Activated CD4-positive, alpha-beta memory T cell treated with anti-CD3 and anti-CD28 coated beads, Interleukin-2, amount 10 ng/mL, durations not matched to agents 7 days and 5 days (primary cell): ENCODE measurements around the gene CD101. TPM values are rescaled to one million over a fixed set of nuclear protein-coding genes. Genes with fewer than 3 reads are reported as not detected.

ENCODE experiments used
- CTCF ChIA-PET: fragments of 350-600 bp; sonication (Branson Sonifier 250); formaldehyde crosslinking; loops from one replicate; lab custom pipeline; 2021; ENCODE audit warnings: antibody characterized with exemption, inconsistent platforms; lab: Charles Lee
- POLR2A ChIA-PET: fragments of 350-600 bp; sonication (Branson Sonifier 250); formaldehyde crosslinking; loops from one replicate; lab custom pipeline; 2021; ENCODE audit warnings: antibody characterized with exemption; lab: Charles Lee
- DNase-seq: peaks from one replicate; pipeline ENCODE4 v3.0.0-alpha.2; 2020
- H3K27ac Mint-ChIP-seq: one replicate; pipeline ENCODE4 v1.8.0; 2021; ENCODE audit warnings: mild to moderate bottlenecking, mixed read lengths
- H3K27me3 Mint-ChIP-seq: one replicate; pipeline ENCODE4 v1.8.0; 2021; ENCODE audit warnings: mixed read lengths
- H3K36me3 Mint-ChIP-seq: one replicate; pipeline ENCODE4 v1.8.0; 2021; ENCODE audit warnings: low read depth, mixed read lengths
- H3K4me1 Mint-ChIP-seq: one replicate; pipeline ENCODE4 v1.8.0; 2021; ENCODE audit warnings: mixed read lengths
- H3K4me3 Mint-ChIP-seq: one replicate; pipeline ENCODE4 v1.8.0; 2021; ENCODE audit warnings: mild to moderate bottlenecking, mixed read lengths
- H3K9me3 Mint-ChIP-seq: one replicate; pipeline ENCODE4 v1.8.0; 2021; ENCODE audit warnings: mixed read lengths
- total RNA-seq, 2 experiments: library from RNA; stranded (reverse); gene quantifications; one replicate each; pipeline ENCODE4 v1.2.3, GENCODE V29; 2021

The CD101 gene
- total RNA-seq, 2 experiments from 2014 or later, result 2.9 to 3.6 TPM

GRCh38 chr1:117047271-117047670 is 45.7 kb downstream of the CD101 start:
- H3K4me1 Mint-ChIP-seq, result peaks cover 28% of the 10 kb centered on the region
- H3K4me3 Mint-ChIP-seq, result no peak overlapping the region
- no peak for DNase-seq
- H3K36me3 Mint-ChIP-seq, result peaks cover 15% of the 10 kb centered on the region
- ChIA-PET POLR2A (interaction anchor here (1.9 kb wide), 1 partner anchor 13 kb away, joined by 5 read pairs; the partner anchor contains the start of gene TTF2), CTCF (interaction anchor here (1.0 to 1.5 kb wide), 2 partner anchors 322 to 324 kb away, joined by 4 to 6 read pairs; no protein-coding TSS in a partner anchor)
- no peaks in the 10 kb centered on the region for H3K27me3 Mint-ChIP-seq
- no peak overlapping the region for H3K27ac Mint-ChIP-seq
- H3K9me3 Mint-ChIP-seq, result no peaks in the 10 kb centered on the region

DNA sequence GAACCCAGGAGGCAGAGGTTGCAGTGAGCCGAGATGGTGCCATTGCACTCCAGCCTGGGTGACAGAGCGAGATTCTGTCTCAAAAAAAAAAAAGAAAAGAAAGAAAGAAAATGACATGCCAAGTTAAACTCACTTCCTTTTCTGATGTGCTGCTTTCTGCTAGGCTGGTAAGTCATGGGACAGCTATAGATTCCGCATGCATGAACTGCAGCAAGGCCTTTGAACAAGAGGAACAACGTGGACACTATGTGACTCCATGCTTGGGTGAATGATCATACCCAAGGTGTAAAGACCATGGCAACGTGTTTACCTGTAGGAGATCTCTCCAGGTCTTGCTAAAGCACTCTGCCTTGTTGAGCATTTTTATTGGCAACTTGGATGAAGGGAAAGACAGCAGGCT is 48.3 kb downstream of the CD101 start:
- ChIA-PET CTCF (no interaction called here), POLR2A (interaction anchor here (0.9 to 3.4 kb wide), 2 partner anchors 312 to 546 kb away, joined by 3 to 23 read pairs; no protein-coding TSS in a partner anchor)
- H3K27ac Mint-ChIP-seq, result no peak overlapping the region
- no peak overlapping the region for H3K4me3 Mint-ChIP-seq
- H3K27me3 Mint-ChIP-seq, result no peaks in the 10 kb centered on the region
- no peak for DNase-seq
- no peaks in the 10 kb centered on the region for H3K9me3 Mint-ChIP-seq
- H3K4me1 Mint-ChIP-seq, result peaks cover 37% of the 10 kb centered on the region
- peaks cover 10% of the 10 kb centered on the region for H3K36me3 Mint-ChIP-seq

DNA sequence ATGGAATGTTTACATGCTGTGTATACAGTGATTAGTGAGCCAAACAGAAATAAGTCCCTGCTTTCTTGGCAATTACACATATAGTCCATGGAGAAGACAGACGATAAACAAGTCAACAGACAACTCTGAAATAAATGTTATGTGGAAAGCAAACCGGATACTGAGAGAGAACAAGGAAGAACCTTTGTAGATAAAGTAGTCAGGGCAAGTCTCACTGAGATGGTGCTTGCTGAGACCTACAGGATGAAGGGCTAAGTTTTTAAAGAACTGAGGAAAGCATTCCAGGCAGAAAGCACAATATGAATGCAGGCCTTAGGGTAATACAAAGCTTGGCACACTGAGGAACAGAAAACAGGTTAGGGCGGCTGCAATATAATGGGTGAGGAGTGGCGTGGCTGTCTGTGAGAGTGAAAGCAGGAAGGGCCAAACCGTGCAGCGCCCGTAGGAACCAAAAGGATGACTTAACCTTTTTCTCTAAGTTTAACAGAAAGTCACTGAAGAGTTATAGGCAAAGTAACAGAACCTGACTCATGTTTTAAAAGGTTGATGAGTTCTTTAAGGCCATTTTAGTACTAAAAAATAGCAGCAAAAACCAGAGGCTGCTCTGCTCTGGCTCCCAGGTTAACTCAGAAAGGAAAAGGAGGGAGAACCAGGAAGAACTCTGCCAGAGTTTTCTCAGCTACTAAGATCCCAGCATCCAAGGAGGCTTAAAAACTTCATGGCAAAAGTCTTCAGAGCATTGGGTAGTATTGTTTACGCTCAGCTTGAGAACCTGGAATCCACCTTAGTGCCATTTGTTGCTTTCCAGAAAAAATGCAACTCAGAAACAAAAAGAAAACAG is 49.9 kb downstream of the CD101 start:
- Mint-ChIP-seq H3K4me3 (peak overlapping the region; percentile 71), H3K36me3 (peaks cover 10% of the 10 kb centered on the region), H3K27ac (peak overlapping the region; percentile 80), H3K4me1 (peaks cover 46% of the 10 kb centered on the region), H3K9me3 (no peaks in the 10 kb centered on the region), H3K27me3 (no peaks in the 10 kb centered on the region)
- ChIA-PET CTCF (interaction anchor here (0.9 to 4.5 kb wide), 9 partner anchors 9 to 477 kb away, joined by 3 to 29 read pairs (median 4); partner anchors contain the start of gene TTF2), POLR2A (interaction anchor here (0.8 to 3.4 kb wide), 10 partner anchors 9 to 329 kb away, joined by 3 to 23 read pairs (median 4); partner anchors contain the start of genes CD101, CD2 and TTF2)
- DNase-seq, result peak; percentile 58

- H3K9me3 Mint-ChIP-seq, result no peaks in the 10 kb centered on the region
- ChIA-PET CTCF (interaction anchor here (0.9 to 4.5 kb wide), 5 partner anchors 119 to 316 kb away, joined by 3 to 29 read pairs (median 3); no protein-coding TSS in a partner anchor), POLR2A (interaction anchor here (0.9 to 1.5 kb wide), 3 partner anchors 45 to 329 kb away, joined by 3 read pairs; no protein-coding TSS in a partner anchor)
- no peak overlapping the region for H3K4me3 Mint-ChIP-seq
- H3K4me1 Mint-ChIP-seq, result peaks cover 57% of the 10 kb centered on the region
- peaks cover 2% of the 10 kb centered on the region for H3K36me3 Mint-ChIP-seq
- H3K27me3 Mint-ChIP-seq, result no peaks in the 10 kb centered on the region
- no peak for DNase-seq
- H3K27ac Mint-ChIP-seq, result no peak overlapping the region
These were observed 52.5 kb downstream of the CD101 start for GRCh38 chr1:117054068-117054467.

GRCh38 chr1:117058810-117059209 is 57.2 kb downstream of the CD101 start:
- H3K9me3 Mint-ChIP-seq, result no peaks in the 10 kb centered on the region
- H3K36me3 Mint-ChIP-seq, result peaks cover 25% of the 10 kb centered on the region
- no peak overlapping the region for H3K27ac Mint-ChIP-seq
- no peak for DNase-seq
- H3K4me3 Mint-ChIP-seq, result no peak overlapping the region
- H3K27me3 Mint-ChIP-seq, result no peaks in the 10 kb centered on the region
- POLR2A ChIA-PET, result interaction anchor here (1.1 to 5.9 kb wide), 16 partner anchors 11 to 640 kb away, joined by 3 to 98 read pairs (median 16); partner anchors contain the start of genes CD2 and IGSF3
- H3K4me1 Mint-ChIP-seq, result peaks cover 58% of the 10 kb centered on the region
- CTCF ChIA-PET, result interaction anchor here (1.2 to 3.5 kb wide), 3 partner anchors 289 to 333 kb away, joined by 4 to 38 read pairs (median 9); no protein-coding TSS in a partner anchor

DNA sequence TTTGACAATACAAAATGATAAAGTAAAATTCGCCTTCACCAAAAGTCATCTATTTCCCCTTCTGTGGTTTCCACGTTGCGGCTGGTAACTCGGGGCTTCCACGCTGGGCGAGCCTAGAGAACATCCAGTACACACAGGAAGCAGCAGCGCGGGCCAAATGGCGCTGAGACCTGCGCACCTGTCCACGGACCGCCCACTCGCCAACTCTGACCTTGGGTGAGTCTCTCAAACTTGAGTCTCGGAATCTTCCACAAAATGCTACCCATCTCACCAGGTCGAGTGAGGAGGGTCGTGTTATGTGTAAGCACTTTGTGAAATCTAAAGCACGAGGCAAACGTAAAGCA is 57.7 kb downstream of the CD101 start:
- H3K36me3 Mint-ChIP-seq, result peaks cover 28% of the 10 kb centered on the region
- H3K4me1 Mint-ChIP-seq, result peaks cover 60% of the 10 kb centered on the region
- ChIA-PET CTCF (interaction anchor here (0.8 to 3.5 kb wide), 15 partner anchors 9 to 573 kb away, joined by 3 to 38 read pairs (median 5); partner anchors contain the start of genes CD2 and MAN1A2), POLR2A (interaction anchor here (1.0 to 5.9 kb wide), 36 partner anchors 8 to 870 kb away, joined by 3 to 98 read pairs (median 9); partner anchors contain the start of genes CD2, GDAP2, IGSF3 and TENT5C)
- DNase-seq, result peak; percentile 81
- no peaks in the 10 kb centered on the region for H3K27me3 Mint-ChIP-seq
- no peak overlapping the region for H3K27ac Mint-ChIP-seq
- H3K9me3 Mint-ChIP-seq, result no peaks in the 10 kb centered on the region
- H3K4me3 Mint-ChIP-seq, result no peak overlapping the region

GRCh38 chr1:117059678-117060440 is 58.3 kb downstream of the CD101 start, which contains the start of gene TTF2:
Gene TTF2 (plus strand): TSS chr1:117060326. CDS start chr1:117060347, 21 bp downstream.
- no peaks in the 10 kb centered on the region for H3K9me3 Mint-ChIP-seq
- peak; percentile 98 for DNase-seq
- no peak within 1 kb of the TSS for H3K27ac Mint-ChIP-seq
- H3K36me3 Mint-ChIP-seq, result peaks cover 29% of the 10 kb centered on the region
- POLR2A ChIA-PET, result interaction anchor here (0.7 to 5.9 kb wide), 65 partner anchors 8 to 870 kb away, joined by 3 to 98 read pairs (median 6); partner anchors contain the start of genes CD101, CD2, CD58 and GDAP2
- no peak within 1 kb of the TSS for H3K4me3 Mint-ChIP-seq
- no peaks in the 10 kb centered on the region for H3K27me3 Mint-ChIP-seq
- CTCF ChIA-PET, result interaction anchor here (0.5 to 3.5 kb wide), 23 partner anchors 8 to 574 kb away, joined by 3 to 38 read pairs (median 4); partner anchors contain the start of genes CD2 and MAN1A2
- H3K4me1 Mint-ChIP-seq, result peaks cover 61% of the 10 kb centered on the region

DNA sequence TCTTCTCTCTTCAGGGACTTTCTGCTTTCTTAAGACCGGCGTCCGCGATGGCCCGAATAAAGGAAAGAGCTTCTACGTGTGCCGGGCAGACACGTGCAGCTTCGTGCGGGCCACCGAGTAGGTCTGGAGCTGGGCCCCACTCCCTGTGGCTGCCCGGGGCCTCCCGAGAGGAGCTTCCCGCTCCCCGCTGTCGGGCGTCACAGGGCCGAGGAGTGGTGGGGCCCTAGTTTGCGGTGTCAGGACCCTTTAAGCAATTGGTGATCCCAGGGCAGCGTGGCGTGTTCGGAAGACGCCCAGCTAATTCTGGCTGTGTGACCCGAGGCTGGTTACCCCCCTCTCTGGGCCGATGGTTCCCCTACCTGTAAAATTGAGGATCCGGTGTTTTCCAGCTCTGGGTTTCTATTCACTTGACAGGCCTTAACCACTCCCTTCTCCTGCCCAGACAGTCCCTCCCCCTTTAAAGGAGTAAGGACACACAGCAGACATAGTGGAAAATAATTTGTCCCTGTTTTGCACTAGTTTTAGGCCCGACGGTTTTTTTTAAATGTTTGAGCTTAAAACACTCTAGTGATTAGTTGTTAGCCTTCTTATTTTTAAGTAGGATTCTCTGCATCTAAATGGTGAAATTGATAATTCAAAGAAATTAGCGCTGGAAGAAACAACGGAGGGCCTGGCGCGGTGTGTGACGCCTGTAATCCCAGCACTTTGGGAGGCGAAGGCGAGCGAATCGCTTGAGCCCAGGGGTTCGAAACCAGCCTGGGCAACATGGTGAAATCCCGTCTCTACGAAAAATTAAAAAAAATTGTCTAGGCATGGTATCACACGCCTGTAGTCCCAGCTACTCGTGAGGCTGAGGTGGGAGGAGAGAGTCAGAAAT is 59.1 kb downstream of the CD101 start:
- Mint-ChIP-seq H3K4me3 (no peak overlapping the region), H3K4me1 (peaks cover 57% of the 10 kb centered on the region), H3K27me3 (no peaks in the 10 kb centered on the region), H3K36me3 (peaks cover 35% of the 10 kb centered on the region), H3K27ac (no peak overlapping the region), H3K9me3 (no peaks in the 10 kb centered on the region)
- no peak for DNase-seq
- POLR2A ChIA-PET, result interaction anchor here (0.7 to 5.9 kb wide), 66 partner anchors 9 to 869 kb away, joined by 3 to 98 read pairs (median 5); partner anchors contain the start of genes CD101, CD2, CD58 and GDAP2
- CTCF ChIA-PET, result interaction anchor here (0.5 to 3.5 kb wide), 25 partner anchors 8 to 575 kb away, joined by 3 to 38 read pairs (median 4); partner anchors contain the start of genes CD2 and MAN1A2

DNA sequence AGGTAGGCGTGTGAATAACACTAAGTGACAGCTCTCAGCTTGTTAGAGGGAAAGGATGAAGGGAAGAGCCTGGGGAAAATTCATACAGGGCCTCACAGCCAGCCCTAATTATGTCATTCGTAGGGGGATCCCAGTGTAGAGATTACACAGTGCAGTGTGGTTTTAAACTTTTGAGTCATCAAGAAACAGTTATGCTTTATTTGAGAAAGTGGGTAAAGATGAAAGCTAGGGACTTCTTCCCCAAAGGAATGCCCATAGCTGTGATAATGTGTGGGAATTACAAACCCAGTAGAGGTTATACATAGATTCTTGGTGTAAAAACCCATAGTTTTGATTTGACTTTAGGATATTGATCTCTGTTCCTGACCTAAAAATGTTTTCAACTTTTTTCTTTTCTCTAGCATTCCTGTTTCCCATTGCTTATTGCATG is 60.4 kb downstream of the CD101 start:
- ChIA-PET POLR2A (interaction anchor here (0.6 to 2.9 kb wide), 7 partner anchors 13 to 558 kb away, joined by 3 to 11 read pairs (median 4); no protein-coding TSS in a partner anchor), CTCF (interaction anchor here (0.8 to 1.0 kb wide), 2 partner anchors 30 to 57 kb away, joined by 3 read pairs; no protein-coding TSS in a partner anchor)
- H3K36me3 Mint-ChIP-seq, result peaks cover 43% of the 10 kb centered on the region
- peaks cover 57% of the 10 kb centered on the region for H3K4me1 Mint-ChIP-seq
- no peaks in the 10 kb centered on the region for H3K9me3 Mint-ChIP-seq
- peak overlapping the region; percentile 25 for H3K4me3 Mint-ChIP-seq
- no peak overlapping the region for H3K27ac Mint-ChIP-seq
- no peak for DNase-seq
- H3K27me3 Mint-ChIP-seq, result no peaks in the 10 kb centered on the region

DNA sequence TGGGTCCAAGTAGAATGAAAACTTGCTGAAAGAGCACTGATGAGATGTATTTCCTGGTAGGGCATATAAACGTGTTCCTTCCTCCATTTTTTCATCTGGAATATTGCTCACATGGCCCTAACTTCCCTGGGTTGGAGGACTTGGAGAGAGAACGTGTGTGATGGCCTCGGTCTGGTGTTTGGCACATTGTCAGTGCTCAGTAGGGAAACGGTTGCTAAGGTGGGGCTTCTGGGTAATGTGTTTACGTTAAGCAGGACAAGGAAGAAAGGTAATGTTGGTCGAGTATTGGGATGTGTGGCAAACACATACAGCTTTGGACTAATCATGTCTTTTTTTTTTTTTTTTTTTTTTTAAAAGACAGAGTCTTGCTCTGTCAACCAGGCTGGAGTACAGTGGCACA is 64.8 kb downstream of the CD101 start:
- Mint-ChIP-seq H3K27ac (no peak overlapping the region), H3K9me3 (no peaks in the 10 kb centered on the region), H3K4me3 (no peak overlapping the region), H3K4me1 (peaks cover 57% of the 10 kb centered on the region), H3K36me3 (peaks cover 50% of the 10 kb centered on the region), H3K27me3 (no peaks in the 10 kb centered on the region)
- ChIA-PET POLR2A (interaction anchor here (1.1 kb wide), 1 partner anchor 14 kb away, joined by 3 read pairs; no protein-coding TSS in a partner anchor), CTCF (interaction anchor here (1.8 to 4.5 kb wide), 4 partner anchors 24 to 63 kb away, joined by 6 to 39 read pairs (median 14); no protein-coding TSS in a partner anchor)
- DNase-seq, result no peak
